Stimulated activated CD8-positive, alpha-beta memory T cell treated with anti-CD3 and anti-CD28 coated beads, Interleukin-2, amount 100 ng/mL, for 48 hours (primary cell): ENCODE data around the gene WDR59.
"Not testable (repeated sequence)": the region's sequence is repeated elsewhere in the genome, so short reads cannot be mapped to it uniquely, and the experiment has no call there.

Experiments used
- DNase-seq, 2 donors: peaks; one replicate each; pipeline ENCODE4 v3.0.0-alpha.2; 2020; ENCODE audit warnings: low read depth in 2 of 2

The WDR59 gene

GRCh38 chr16:75011634-75012307 lies 26.8 kb upstream of the WDR59 start:
- peak in 1 of 2 donors; percentile 9 for DNase-seq

- no peak for DNase-seq
Observed at GRCh38 chr16:75010427-75010826, 25.5 kb upstream of the WDR59 start.

- DNase-seq, result no peak
Observed at GRCh38 chr16:75007443-75007842, 22.5 kb upstream of the WDR59 start.

GRCh38 chr16:75005697-75006096 lies 20.8 kb upstream of the WDR59 start:
- DNase-seq, result no peak

- DNase-seq, result no peak
Observed at GRCh38 chr16:75004460-75004859, 19.5 kb upstream of the WDR59 start.

GRCh38 chr16:75003931-75004330 lies 19.0 kb upstream of the WDR59 start:
- DNase-seq, result no peak

GRCh38 chr16:75002474-75002873 lies 17.6 kb upstream of the WDR59 start:
- DNase-seq, result no peak

- DNase-seq, result no peak
Observed at GRCh38 chr16:75000481-75001081, 15.7 kb upstream of the WDR59 start.

GRCh38 chr16:74999609-75000480 lies 14.9 kb upstream of the WDR59 start:
- peak; percentile 17 to 43 for DNase-seq

GRCh38 chr16:74999219-74999608 lies 14.3 kb upstream of the WDR59 start:
- DNase-seq, result peak in 1 of 2 donors; percentile 7

- peak; percentile 80 to 81 for DNase-seq
Observed at GRCh38 chr16:74998481-74999218, 13.7 kb upstream of the WDR59 start, which contains the start of gene ZNRF1. Gene ZNRF1, plus strand, starts transcription at chr16:74999024. Its CDS starts 648 bp downstream, at chr16:74999672.

- no peak for DNase-seq
Observed at GRCh38 chr16:74997042-74997491, 12.1 kb upstream of the WDR59 start.

GRCh38 chr16:74995986-74996385 lies 11.1 kb upstream of the WDR59 start:
- no peak for DNase-seq

GRCh38 chr16:74991593-74992403 lies 6.9 kb upstream of the WDR59 start:
- DNase-seq, result no peak

- DNase-seq, result no peak
Observed at GRCh38 chr16:74991268-74991592, 6.3 kb upstream of the WDR59 start.

GRCh38 chr16:74990832-74991231 lies 5.9 kb upstream of the WDR59 start:
- no peak for DNase-seq

GRCh38 chr16:74989864-74990263 lies 4.9 kb upstream of the WDR59 start:
- DNase-seq, result not testable (repeated sequence)

- no peak for DNase-seq
Observed at GRCh38 chr16:74987027-74987681, 2.2 kb upstream of the WDR59 start.

- no peak for DNase-seq
Observed at GRCh38 chr16:74984194-74984528, 762 bp downstream of the WDR59 start.

- no peak for DNase-seq
Observed at GRCh38 chr16:74982256-74982655, 2.7 kb downstream of the WDR59 start.

- DNase-seq, result no peak
Observed at GRCh38 chr16:74975591-74975990, 9.3 kb downstream of the WDR59 start.
